ENCODE measurements around the gene GADD45G.

Gene GADD45G

DNA sequence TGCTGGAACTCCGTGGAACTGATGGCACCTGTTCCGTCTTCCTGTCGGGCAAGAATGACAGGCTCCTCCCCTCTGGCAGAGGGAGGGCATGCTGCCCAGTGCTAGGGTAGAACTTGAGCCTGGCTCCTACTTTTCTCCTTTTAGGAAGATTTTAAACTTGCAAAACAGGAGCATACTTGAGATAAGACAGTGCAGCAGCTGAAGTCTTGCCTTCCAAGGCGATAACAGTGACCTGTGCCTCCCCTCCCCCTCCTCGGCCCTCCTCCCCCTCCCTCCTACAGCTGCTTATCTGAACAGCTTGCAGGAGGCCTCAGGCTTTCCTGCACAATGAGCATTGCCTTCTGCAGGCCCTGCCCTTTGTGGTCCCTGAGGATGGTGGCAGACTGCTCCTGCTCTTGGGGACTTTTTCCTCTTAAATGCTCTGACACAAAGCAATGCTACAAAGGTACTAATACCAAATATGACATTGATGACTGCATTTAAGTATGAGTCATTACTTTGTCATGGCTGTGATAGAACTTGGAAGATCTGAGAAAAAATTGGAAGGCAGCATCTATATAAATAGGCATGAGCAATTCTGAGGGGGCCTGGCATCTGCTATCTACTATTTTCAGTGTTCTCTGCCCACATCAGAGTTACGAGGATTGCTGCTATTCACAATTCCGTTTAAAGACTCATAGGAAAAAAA is 2.0 kb downstream of the GADD45G start:
- ATAC-seq (replicated peaks; ENCODE audit: extremely low read depth, poor library complexity, severe bottlenecking) (no peak), DNase-seq (ENCODE audit: low spot score in 2 of 2) (no peak)
- Mint-ChIP-seq H3K27me3 (peaks cover 80% of the 10 kb centered on the region), H3K27ac (ENCODE audit: low read depth) (no peak overlapping the region), H3K4me1 (peaks cover 24% of the 10 kb centered on the region), H3K9me3 (no peaks in the 10 kb centered on the region), H3K36me3 (ENCODE audit: insufficient read depth) (peaks cover 6% of the 10 kb centered on the region), H3K4me3 (peak overlapping the region; percentile 81)

- ATAC-seq (replicated peaks; ENCODE audit: extremely low read depth, poor library complexity, severe bottlenecking) (no peak), DNase-seq (ENCODE audit: low spot score in 2 of 2) (no peak)
- Mint-ChIP-seq H3K27ac (ENCODE audit: low read depth) (no peak overlapping the region), H3K4me1 (peaks cover 16% of the 10 kb centered on the region), H3K36me3 (ENCODE audit: insufficient read depth) (peaks cover 6% of the 10 kb centered on the region), H3K9me3 (no peaks in the 10 kb centered on the region), H3K27me3 (peaks cover 78% of the 10 kb centered on the region), H3K4me3 (no peak overlapping the region)
Measured at GRCh38 chr9:89608641-89609335, 4.0 kb downstream of the GADD45G start.

DNA sequence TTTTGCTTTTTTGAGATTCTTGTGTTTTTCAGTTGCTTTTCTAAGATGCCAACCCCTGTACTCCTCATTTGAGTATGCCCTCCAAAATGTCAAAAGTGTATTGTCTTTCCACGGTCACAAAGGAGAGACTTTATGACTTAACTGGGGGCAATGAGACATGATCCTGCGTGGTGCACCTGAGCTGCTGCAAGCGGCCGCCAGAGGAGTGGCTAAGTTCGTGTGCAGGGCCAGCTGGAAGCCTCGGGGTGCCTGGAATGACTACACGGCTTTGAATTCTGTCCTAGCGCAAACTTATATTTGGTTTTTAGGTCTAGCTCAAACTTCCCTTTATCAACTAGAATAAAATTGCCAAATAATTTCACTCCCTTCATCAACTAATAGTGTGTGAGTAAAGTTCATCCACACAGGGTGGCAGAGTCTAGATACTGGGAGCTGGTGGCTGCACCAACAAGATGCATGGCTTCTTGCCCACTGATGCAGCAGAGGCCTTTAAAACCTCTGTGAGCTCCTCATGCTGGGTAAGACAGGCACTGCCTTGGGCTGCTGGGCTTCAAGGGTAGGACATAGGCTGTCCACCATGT is 4.7 kb downstream of the GADD45G start:
- Mint-ChIP-seq H3K27ac (ENCODE audit: low read depth) (no peak overlapping the region), H3K4me3 (no peak overlapping the region), H3K4me1 (peaks cover 16% of the 10 kb centered on the region), H3K36me3 (ENCODE audit: insufficient read depth) (peaks cover 6% of the 10 kb centered on the region), H3K27me3 (peaks cover 78% of the 10 kb centered on the region), H3K9me3 (no peaks in the 10 kb centered on the region)
- no peak for DNase-seq (ENCODE audit: low spot score in 2 of 2)
- ATAC-seq (replicated peaks; ENCODE audit: extremely low read depth, poor library complexity, severe bottlenecking) = no peak

GRCh38 chr9:89610391-89610925 is 5.6 kb downstream of the GADD45G start:
- H3K9me3 Mint-ChIP-seq = no peaks in the 10 kb centered on the region
- H3K4me1 Mint-ChIP-seq = peaks cover 7% of the 10 kb centered on the region
- no peak for DNase-seq (ENCODE audit: low spot score in 2 of 2)
- H3K36me3 Mint-ChIP-seq (ENCODE audit: insufficient read depth) = peaks cover 2% of the 10 kb centered on the region
- H3K27ac Mint-ChIP-seq (ENCODE audit: low read depth) = no peak overlapping the region
- ATAC-seq (replicated peaks; ENCODE audit: extremely low read depth, poor library complexity, severe bottlenecking) = no peak
- H3K4me3 Mint-ChIP-seq = no peak overlapping the region
- peaks cover 75% of the 10 kb centered on the region for H3K27me3 Mint-ChIP-seq

- Mint-ChIP-seq H3K27me3 (peaks cover 84% of the 10 kb centered on the region), H3K4me3 (no peak overlapping the region), H3K4me1 (peaks cover 3% of the 10 kb centered on the region), H3K36me3 (ENCODE audit: insufficient read depth) (no peaks in the 10 kb centered on the region), H3K9me3 (no peaks in the 10 kb centered on the region), H3K27ac (ENCODE audit: low read depth) (no peak overlapping the region)
- ATAC-seq (replicated peaks; ENCODE audit: extremely low read depth, poor library complexity, severe bottlenecking) (no peak), DNase-seq (ENCODE audit: low spot score in 2 of 2) (no peak)
Measured at GRCh38 chr9:89611425-89611824, 6.6 kb downstream of the GADD45G start.

- no peaks in the 10 kb centered on the region for H3K9me3 Mint-ChIP-seq
- no peak overlapping the region for H3K27ac Mint-ChIP-seq (ENCODE audit: low read depth)
- peaks cover 71% of the 10 kb centered on the region for H3K27me3 Mint-ChIP-seq
- no peak for ATAC-seq (replicated peaks; ENCODE audit: extremely low read depth, poor library complexity, severe bottlenecking)
- no peak for DNase-seq (ENCODE audit: low spot score in 2 of 2)
- H3K4me1 Mint-ChIP-seq = no peaks in the 10 kb centered on the region
- H3K36me3 Mint-ChIP-seq (ENCODE audit: insufficient read depth) = no peaks in the 10 kb centered on the region
- no peak overlapping the region for H3K4me3 Mint-ChIP-seq
Measured at GRCh38 chr9:89612566-89613278, 7.9 kb downstream of the GADD45G start.

DNA sequence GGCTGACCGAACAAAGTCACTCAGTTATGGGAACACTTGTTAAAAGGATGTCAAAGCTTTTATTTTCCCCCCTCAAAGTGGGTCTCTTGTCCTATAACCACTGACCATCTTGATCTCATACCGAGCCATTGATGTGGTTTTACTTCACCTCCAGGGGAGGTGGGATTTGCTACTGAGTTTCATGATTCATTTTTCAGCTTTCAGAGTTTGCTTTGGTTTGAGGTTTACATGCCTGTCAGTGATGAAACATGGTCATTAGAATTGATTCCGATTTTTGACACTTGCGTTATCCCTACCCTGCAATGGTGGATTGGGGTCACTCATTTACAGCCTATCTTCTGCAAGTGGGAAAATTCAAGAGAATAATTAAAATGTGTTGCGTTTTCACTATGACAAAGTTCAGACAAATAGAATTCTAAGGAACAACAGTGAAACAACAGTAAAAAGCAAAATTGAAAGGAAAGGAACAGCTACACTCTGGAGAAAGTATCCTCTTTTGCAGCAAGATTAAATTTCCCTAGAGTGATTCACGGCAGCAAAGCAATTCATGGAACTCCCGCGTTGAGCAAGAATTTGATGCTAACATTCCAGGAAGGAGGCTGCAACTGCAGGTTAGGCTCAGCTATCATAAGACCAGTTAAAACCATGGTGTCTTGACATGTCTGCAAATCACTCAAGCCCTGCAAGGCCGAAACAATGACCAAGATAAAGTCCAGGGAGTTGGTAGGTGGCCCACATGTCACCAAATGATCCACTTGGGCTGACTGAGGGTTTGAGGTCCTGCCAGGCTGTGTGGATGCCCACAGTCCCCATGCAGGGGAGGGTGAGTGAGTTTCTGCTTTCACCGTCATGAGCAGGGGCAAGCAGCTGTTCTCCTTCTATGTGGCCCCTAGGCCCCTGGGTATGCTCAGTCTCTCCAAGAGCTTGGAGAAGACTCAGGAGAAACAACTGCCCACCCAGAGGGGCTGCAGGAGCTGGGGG is 9.4 kb downstream of the GADD45G start:
- Mint-ChIP-seq H3K27me3 (peaks cover 57% of the 10 kb centered on the region), H3K36me3 (ENCODE audit: insufficient read depth) (no peaks in the 10 kb centered on the region), H3K27ac (ENCODE audit: low read depth) (no peak overlapping the region), H3K9me3 (no peaks in the 10 kb centered on the region), H3K4me1 (no peaks in the 10 kb centered on the region), H3K4me3 (no peak overlapping the region)
- DNase-seq (ENCODE audit: low spot score in 2 of 2) = no peak
- no peak for ATAC-seq (replicated peaks; ENCODE audit: extremely low read depth, poor library complexity, severe bottlenecking)

- no peak overlapping the region for H3K27ac Mint-ChIP-seq (ENCODE audit: low read depth)
- no peak overlapping the region for H3K4me3 Mint-ChIP-seq
- ATAC-seq (replicated peaks; ENCODE audit: extremely low read depth, poor library complexity, severe bottlenecking) (no peak), DNase-seq (ENCODE audit: low spot score in 2 of 2) (no peak)
- no peaks in the 10 kb centered on the region for H3K9me3 Mint-ChIP-seq
- no peaks in the 10 kb centered on the region for H3K36me3 Mint-ChIP-seq (ENCODE audit: insufficient read depth)
- H3K4me1 Mint-ChIP-seq = no peaks in the 10 kb centered on the region
- H3K27me3 Mint-ChIP-seq = peaks cover 43% of the 10 kb centered on the region
Measured at GRCh38 chr9:89615661-89616060, 10.8 kb downstream of the GADD45G start.

DNA sequence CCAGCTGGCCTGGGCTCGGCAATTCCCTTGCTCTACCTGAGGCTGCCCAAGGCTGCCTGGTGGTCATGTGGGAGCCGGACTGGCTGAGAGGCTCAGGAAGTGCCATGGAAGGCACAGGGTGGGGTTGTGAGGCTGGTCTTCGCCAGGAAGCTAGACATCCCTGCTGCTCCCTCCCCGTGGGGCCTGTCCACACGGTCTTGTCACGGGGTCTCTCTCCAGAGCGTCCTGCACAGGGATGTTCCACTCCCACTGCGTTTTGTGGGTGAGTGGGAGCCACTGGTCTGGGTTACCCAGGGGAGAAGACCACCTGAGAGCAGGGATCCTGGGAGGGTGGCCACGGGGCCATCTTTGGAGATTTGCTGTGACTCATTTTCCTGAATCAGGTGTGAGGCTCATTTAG is 11.6 kb downstream of the GADD45G start:
- Mint-ChIP-seq H3K27me3 (peaks cover 36% of the 10 kb centered on the region), H3K27ac (ENCODE audit: low read depth) (no peak overlapping the region), H3K9me3 (no peaks in the 10 kb centered on the region), H3K36me3 (ENCODE audit: insufficient read depth) (no peaks in the 10 kb centered on the region), H3K4me3 (no peak overlapping the region), H3K4me1 (no peaks in the 10 kb centered on the region)
- ATAC-seq (replicated peaks; ENCODE audit: extremely low read depth, poor library complexity, severe bottlenecking) (no peak), DNase-seq (ENCODE audit: low spot score in 2 of 2) (no peak)

- H3K9me3 Mint-ChIP-seq = no peaks in the 10 kb centered on the region
Measured at GRCh38 chr9:89617978-89618377, 13.2 kb downstream of the GADD45G start.

DNA sequence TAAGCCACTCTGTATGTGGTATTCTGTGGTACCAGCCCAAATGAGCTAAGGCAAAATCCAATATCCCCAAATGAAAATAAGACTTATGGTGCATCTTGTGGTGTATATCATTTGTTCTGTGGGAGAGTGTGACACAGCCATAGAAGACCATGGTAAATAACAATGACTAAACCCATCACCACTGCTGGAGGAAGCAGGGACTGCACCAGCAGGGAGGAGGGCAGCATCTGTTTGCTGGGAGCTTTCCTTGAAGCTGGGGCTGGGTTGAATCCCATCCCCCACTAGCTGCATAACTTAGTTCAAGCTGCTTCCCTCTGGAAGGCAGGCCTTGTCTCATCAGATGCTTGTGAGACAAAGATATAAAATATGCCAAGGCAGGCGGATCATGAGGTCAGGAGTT is 14.2 kb downstream of the GADD45G start:
- H3K9me3 Mint-ChIP-seq = no peaks in the 10 kb centered on the region
- DNase-seq (ENCODE audit: low spot score in 2 of 2) (no peak), ATAC-seq (replicated peaks; ENCODE audit: extremely low read depth, poor library complexity, severe bottlenecking) (no peak)
- H3K4me1 Mint-ChIP-seq = no peaks in the 10 kb centered on the region
- no peak overlapping the region for H3K4me3 Mint-ChIP-seq
- no peak overlapping the region for H3K27ac Mint-ChIP-seq (ENCODE audit: low read depth)
- H3K27me3 Mint-ChIP-seq = peaks cover 16% of the 10 kb centered on the region
- H3K36me3 Mint-ChIP-seq (ENCODE audit: insufficient read depth) = no peaks in the 10 kb centered on the region

More at GRCh38 chr9:89617978-89618377, 13.2 kb downstream of the GADD45G start:
- DNase-seq (ENCODE audit: low spot score in 2 of 2) (no peak), ATAC-seq (replicated peaks; ENCODE audit: extremely low read depth, poor library complexity, severe bottlenecking) (no peak)
- Mint-ChIP-seq H3K36me3 (ENCODE audit: insufficient read depth) (no peaks in the 10 kb centered on the region), H3K4me1 (no peaks in the 10 kb centered on the region), H3K27ac (ENCODE audit: low read depth) (no peak overlapping the region), H3K4me3 (no peak overlapping the region), H3K27me3 (peaks cover 20% of the 10 kb centered on the region)
